COR-L47 (cell line): ENCODE data around the gene ZNF175.

Experiments
- DNase-seq: peaks from one replicate; lab custom pipeline; 2025; lab: John Stamatoyannopoulos, UW

Gene ZNF175

GRCh38 chr19:51570962-51571575 is at the start of gene ZNF175:
TSS of gene ZNF175 (plus strand) at chr19:51571283. CDS start at chr19:51573330, 2,047 bp downstream.
- peak; percentile 95 for DNase-seq

- no peak for DNase-seq
Observed at GRCh38 chr19:51521357-51521756, 49.7 kb upstream of the ZNF175 start.

GRCh38 chr19:51521781-51522180 is 49.3 kb upstream of the ZNF175 start:
- no peak for DNase-seq

GRCh38 chr19:51524666-51525264 is 46.3 kb upstream of the ZNF175 start:
- no peak for DNase-seq

- no peak for DNase-seq
Observed at GRCh38 chr19:51525651-51526050, 45.4 kb upstream of the ZNF175 start.

- DNase-seq = no peak
Observed at GRCh38 chr19:51529301-51529700, 41.8 kb upstream of the ZNF175 start.

GRCh38 chr19:51530616-51531015 is 40.5 kb upstream of the ZNF175 start:
- DNase-seq = no peak

- DNase-seq = no peak
Observed at GRCh38 chr19:51531349-51532315, 39.5 kb upstream of the ZNF175 start, which contains the start of gene SIGLEC6. TSS of gene SIGLEC6 (minus strand) at chr19:51531670. CDS start at chr19:51531648, 22 bp downstream.

GRCh38 chr19:51535535-51535934 is 35.5 kb upstream of the ZNF175 start:
- DNase-seq = no peak

- no peak for DNase-seq
Observed at GRCh38 chr19:51539821-51540366, 31.2 kb upstream of the ZNF175 start.

- DNase-seq = no peak
Observed at GRCh38 chr19:51541458-51542357, 29.4 kb upstream of the ZNF175 start.

- DNase-seq = no peak
Observed at GRCh38 chr19:51542699-51543098, 28.4 kb upstream of the ZNF175 start.

- no peak for DNase-seq
Observed at GRCh38 chr19:51544038-51544437, 27.0 kb upstream of the ZNF175 start.

- DNase-seq = no peak
Observed at GRCh38 chr19:51546107-51546649, 24.9 kb upstream of the ZNF175 start.

- no peak for DNase-seq
Observed at GRCh38 chr19:51546650-51547396, 24.3 kb upstream of the ZNF175 start.

- no peak for DNase-seq
Observed at GRCh38 chr19:51547397-51548212, 23.5 kb upstream of the ZNF175 start.

GRCh38 chr19:51548213-51548651 is 22.9 kb upstream of the ZNF175 start:
- no peak for DNase-seq

- no peak for DNase-seq
Observed at GRCh38 chr19:51548891-51549305, 22.2 kb upstream of the ZNF175 start.
